GM19193 (cell line): ENCODE data around the gene MAMLD1.

Experiments used
- POLR2A ChIP-seq: IDR thresholded peaks from 4 replicates; pipeline ENCODE4 v1.6.1; 2011; ENCODE audit not compliant: insufficient read depth, insufficient read length; ENCODE audit errors: extremely low read depth

MAMLD1 gene

DNA sequence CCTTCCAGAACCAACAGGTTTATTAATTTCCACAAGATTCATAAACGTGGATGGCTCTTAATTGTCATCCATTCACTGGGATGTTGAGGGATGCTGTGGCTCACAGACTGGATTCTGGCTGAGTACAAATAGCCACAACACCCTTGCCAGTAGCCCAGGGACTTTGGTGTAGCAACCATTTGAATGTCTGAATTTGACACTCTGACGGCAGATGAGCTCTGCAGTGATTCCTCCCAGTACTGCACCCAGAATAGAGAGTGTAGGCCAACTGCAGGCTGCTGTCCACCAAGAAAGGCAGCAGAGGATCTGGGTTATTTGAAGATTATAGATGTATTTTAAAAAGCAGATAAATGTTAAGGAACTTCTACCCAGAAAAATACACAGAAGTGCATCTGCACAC lies 15.6 kb upstream of the MAMLD1 start:
- no peak for TF ChIP-seq POLR2A

GRCh38 chrX:150348365-150348764 lies 14.8 kb upstream of the MAMLD1 start:
- TF ChIP-seq POLR2A = no peak

GRCh38 chrX:150352114-150352513 lies 11.0 kb upstream of the MAMLD1 start:
- TF ChIP-seq POLR2A = no peak

DNA sequence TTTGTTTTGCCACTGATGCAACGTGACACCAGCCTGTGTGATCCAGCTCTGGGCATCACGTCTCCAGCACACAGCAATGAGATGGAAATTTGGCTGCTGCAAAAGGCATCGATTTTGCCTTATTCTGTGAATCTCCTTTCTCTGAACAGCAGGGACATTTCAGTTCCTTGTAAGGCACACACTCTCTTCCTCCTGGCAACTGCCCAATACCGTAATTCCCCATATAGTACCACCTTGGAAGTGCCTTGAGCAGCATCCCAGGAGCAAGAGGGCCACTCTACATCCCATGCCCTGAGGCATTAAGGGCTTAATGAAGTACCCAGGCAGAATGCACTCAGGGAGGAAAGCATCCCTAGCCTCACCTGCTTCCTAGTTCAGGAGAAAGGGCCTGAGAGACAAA lies 10.5 kb upstream of the MAMLD1 start:
- TF ChIP-seq POLR2A = no peak

DNA sequence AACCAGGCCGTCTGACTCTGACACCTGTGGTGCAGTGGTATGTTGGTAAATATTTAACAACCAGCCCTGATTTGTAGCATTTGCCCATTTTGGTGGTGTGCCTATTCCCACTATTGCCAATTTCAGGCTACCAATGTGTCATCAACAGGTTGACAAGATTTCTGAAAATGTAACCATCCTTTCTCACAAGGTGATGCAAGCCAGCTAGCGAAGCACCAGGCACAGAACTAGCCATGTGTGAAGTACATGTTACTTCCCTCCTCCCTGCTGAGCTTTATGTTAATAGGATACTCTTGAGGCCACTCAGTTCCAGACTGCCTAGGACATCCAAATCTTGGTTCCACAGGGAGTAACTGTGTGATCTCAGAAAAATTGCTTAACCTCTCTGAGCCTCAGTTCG lies 7.2 kb upstream of the MAMLD1 start:
- TF ChIP-seq POLR2A = no peak

DNA sequence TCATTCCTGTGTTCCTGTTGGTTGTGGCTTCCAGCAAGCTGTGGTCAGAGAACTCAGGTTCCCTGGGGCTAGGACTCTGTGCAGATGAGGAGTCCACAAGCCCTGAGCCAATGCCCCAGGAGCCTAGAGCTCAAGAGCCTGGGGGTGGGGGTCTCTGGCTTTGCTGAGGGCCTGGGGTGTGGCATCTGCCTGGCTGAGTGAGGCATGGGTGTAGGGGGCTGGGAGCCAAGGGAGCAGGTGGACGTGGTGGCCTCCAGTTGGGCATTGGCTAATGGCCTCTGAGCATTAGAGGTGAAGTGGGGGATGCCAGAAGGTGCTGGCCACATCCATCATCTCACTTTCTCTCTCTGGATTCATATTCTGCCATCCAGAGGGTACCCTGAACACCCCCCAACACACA lies 5.3 kb upstream of the MAMLD1 start:
- no peak for TF ChIP-seq POLR2A

DNA sequence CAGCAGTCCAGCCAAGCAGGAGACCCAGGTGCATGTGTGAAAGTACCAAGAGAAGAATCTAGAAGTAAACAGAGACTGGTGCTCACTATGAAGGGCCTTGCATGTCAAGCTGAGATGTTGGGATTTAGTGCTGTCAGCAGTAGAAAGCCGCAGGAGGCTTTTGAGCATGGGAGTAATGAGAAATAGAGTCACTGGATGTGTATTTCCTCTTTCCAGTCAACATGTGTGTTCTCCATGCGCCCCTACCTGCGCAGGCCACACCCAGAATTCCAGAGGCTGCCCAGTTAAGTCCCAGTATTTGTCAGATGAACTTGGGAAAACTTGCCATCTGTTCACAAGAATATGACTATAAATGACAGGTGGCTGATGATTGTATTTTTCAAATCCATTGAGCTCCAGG lies 4.5 kb upstream of the MAMLD1 start:
- no peak for TF ChIP-seq POLR2A

- no peak for TF ChIP-seq POLR2A
These were observed 2.8 kb upstream of the MAMLD1 start for GRCh38 chrX:150360331-150360730.

GRCh38 chrX:150361070-150361776 lies 1.9 kb upstream of the MAMLD1 start:
- no peak for TF ChIP-seq POLR2A

DNA sequence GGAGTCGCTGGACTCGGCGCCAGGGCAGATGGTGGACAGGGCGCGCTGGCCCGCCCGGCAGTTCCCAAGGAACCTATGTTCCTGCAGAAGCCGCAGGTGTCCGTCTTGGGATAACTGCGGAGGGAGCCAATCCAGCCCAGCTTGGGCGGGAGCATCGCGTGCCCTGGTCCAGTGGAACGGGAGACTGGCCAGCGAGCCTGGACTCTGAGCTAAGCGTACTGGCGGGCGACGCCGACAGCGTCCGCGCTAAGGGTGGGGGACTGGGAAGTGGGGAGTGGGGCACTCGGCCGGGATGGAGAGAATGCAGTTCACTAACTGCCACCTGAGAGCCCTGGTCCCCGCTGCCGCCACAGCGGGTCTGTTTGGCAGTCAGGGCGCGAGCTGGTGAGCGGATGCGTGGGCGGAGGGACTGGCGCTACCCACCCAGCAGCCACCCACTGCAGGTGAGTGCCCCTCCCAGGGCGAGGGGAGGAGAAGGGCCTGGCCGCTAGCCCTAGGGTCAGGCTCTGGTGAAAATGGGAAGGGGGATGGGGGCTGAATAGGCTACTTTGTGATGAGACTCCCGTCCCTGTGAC lies 1.3 kb upstream of the MAMLD1 start:
- TF ChIP-seq POLR2A = no peak

DNA sequence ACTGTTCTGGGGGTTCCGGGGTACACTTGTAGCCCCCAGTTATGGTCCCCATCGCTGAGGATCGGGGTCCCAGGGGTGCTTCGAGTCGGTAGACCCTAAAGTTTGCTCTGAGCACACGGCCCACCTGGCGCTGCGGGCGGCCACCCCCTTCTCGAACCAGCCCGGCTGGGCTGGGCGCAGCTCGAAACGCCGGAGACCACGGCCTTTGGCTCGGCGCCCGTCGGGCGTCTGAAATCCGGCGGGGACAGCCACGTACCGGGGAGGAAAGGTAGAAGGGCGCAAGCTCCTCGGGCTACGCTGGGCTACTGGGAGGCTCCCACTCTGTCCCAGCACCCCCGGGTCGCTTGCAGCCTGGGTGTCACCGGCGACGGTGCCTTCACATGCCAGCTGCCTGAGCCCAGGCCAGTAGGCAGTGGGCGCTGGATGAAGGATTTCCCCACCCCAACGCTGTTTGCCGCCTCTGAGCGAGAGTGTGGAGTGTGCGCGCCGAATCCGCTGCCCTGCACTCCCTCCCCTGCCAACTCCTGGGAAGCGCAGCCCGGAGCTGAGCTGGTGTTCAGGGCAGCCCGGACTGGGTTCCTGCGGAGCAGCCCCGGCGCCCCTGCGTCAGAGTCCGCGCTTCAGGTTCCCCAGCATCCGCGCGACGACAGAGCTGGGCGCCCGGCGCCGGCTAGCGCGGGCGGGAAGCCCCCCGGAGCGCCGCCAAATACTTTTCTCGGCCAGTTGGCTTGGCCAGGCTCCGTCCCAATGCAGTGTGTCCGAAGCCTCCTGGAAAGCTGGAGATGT lies 637 bp downstream of the MAMLD1 start:
- TF ChIP-seq POLR2A = no peak

DNA sequence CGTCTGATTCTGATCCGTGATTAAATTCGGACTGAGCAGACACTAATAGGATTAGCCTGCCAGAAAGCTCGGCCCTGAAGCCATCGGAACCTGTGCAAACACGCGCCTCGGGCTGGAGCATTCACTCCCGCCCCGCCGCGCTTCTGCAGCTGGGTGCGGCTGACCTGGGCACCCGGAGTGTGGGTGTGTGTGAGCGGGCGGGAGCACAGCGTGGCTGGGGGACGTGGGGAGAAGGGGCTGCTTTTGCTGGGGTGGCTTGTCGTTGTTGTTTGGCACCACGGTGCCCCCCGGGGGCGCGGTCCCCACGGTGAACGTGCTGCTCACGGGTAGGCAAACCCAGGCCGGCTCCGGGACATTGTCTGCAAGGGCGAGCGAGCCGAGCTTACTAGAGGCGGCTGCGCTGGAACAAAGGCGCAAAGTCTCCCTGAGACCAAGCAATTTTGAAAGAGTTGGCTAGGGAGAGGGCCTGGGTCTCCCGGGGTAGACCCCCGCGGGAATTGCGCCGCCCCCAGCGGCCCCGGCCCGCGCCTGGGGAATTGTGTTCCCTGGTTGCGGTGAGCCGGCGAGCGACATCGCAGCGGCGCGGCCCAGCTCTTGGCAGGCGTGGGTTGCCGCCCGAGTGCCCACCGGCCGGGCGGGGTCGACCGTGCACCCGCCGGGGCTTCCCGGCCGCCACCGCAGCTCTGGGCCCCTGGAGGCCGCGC lies 1.4 kb downstream of the MAMLD1 start:
- no peak for TF ChIP-seq POLR2A

GRCh38 chrX:150365051-150365989 lies 2.2 kb downstream of the MAMLD1 start:
- no peak for TF ChIP-seq POLR2A
